ENCODE data around the gene RTL5.
A peak's percentile ranks its signal among the peaks of the same experiment; 100 is the strongest.

The RTL5 gene

GRCh38 chrX:72129661-72130060, 2.1 kb downstream of the RTL5 start:
- DNase-seq = no peak

DNA sequence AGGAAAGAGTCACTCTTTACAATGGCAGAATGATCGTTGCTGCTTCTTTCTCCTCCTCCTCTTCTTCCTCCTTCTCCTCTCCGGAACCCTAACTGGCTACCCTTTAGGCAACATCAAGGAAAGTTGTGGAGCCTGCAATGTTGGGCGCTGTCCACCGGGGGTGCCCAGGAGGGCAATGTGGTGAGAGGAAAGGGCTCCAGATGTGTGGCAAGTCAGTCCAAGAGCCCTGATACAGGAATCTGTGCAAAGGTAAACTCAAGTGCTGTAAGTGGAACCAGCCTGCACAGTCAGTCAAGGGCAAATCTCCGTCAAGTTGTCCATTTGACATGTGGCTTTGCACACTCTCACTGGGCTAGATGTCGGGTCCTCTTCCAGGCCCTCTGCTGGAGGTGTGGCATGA, 2.8 kb downstream of the RTL5 start:
- peak; percentile 13 to 23 (median 22) for DNase-seq

DNA sequence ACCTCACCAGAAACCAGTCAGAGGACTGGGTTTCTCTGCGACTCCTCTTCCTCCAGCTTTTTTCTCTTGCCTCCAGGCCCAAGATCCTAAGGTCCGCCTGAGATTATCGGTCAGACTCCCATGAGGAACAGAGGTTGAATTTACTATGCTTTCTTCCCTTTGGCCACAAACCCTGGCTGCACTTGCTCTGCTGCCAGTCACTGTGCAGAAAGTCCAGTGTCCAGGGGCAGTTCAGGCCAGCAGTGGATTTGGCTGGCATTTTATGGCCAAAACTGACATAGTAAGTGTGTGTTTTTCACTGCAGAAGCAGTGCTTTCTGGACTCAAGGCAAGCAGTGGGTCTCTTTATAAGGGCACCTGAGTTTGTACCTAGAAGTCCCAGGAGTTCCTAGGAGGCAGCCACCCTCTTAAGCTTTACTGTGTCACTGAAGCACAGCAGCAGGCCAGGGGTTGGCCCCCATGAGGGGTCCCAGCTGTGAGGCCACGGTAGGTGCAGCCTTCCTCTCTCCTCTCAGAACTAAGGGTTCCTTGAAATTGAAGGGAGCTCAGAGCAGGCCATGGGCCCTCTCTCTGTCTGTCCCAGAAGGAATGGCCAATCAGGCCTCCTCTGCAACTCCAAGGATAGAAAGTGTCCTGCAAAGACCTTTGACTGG, 3.4 kb downstream of the RTL5 start:
- DNase-seq = no peak

- DNase-seq = no peak
Measured at GRCh38 chrX:72127332-72127731, 4.4 kb downstream of the RTL5 start.

- DNase-seq = peak; percentile 72 to 86 (median 79)
Measured at GRCh38 chrX:72126539-72127140, 5.1 kb downstream of the RTL5 start.

DNA sequence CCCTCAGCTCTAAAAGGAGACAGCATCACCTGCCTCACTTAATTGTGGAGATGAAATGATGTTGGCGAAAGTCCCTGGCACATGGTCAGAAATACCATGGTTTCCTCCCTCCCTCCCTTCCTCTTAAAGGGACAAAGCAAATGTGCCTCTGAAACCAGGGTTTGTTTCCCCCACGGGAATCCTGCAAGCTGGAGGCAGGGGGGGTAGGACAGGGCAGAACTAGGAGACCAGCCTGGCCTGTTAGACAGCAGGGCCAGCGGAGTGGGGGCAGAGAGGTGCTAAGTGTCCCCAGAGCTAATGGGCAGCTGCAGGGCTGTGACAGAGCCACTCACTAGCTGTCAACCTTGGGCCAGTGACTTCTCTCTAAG, 5.7 kb downstream of the RTL5 start:
- no peak for DNase-seq

DNA sequence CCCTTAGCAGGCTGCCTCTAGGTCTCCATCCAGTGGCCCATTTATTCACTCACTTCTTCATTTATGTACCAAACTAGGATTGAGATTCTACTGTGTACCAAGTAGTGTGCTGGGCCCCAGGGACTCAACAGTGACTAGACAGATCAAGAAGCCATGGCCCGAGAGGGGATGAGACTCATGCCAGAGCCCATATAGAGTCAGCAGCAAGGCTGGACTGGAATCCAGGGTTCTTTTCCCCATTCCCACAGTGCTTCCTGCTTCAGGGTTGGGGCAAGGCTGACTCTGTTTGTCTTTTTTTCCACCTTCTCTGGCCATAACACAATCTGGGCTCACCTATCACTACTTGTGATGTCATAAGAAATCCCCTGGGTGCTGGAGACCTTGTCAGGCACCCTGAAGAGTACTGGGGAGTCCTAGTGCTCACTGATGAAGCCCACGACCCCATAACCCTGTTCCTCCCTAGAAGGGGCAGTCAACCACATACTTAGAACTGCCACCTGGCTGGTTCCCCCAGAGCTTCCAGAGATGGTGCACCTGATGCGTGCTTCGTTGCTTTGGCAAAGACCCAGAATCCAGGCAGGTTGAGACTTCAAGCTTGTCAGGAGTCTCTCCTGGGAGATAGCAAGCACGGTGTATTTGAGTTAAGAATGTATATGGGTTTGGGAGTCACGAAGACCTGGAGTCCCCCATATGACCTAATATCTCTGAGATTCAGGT, 6.2 kb downstream of the RTL5 start:
- DNase-seq = no peak

DNA sequence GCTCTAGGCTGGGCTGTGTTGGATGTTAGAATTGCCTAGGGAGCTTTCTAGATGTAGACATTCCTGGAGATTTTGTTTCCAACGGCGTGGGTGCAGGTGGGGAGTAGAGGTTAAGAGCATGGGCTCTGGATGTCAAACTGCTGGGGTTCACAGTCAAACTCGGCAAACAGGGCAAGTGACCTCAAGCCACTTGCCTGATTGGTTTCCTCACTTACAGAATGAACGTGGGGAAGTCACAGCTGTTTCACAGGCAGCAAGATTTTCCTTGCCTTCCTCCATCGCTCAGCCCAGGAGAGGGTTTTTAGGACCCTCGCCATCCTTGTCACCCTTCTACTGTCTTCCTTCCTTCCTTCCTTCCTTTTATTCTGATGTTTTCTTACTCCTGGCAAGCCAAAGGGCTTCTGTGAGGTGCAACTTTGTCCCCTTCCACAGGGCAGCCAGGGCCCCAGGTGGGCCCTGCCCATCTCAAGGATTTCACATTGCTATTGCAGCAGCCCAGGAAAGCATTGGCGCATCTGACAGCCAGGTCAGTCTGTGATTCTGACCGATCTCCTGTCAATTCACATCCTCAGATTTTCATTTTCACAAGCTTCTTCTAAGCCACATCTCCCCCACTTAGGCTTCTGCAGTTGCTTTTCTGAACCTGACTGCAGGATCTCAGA, 7.0 kb downstream of the RTL5 start:
- DNase-seq = no peak

GRCh38 chrX:72123471-72124185, 8.1 kb downstream of the RTL5 start:
- DNase-seq = peak in 1 of 3 experiments; percentile 31

DNA sequence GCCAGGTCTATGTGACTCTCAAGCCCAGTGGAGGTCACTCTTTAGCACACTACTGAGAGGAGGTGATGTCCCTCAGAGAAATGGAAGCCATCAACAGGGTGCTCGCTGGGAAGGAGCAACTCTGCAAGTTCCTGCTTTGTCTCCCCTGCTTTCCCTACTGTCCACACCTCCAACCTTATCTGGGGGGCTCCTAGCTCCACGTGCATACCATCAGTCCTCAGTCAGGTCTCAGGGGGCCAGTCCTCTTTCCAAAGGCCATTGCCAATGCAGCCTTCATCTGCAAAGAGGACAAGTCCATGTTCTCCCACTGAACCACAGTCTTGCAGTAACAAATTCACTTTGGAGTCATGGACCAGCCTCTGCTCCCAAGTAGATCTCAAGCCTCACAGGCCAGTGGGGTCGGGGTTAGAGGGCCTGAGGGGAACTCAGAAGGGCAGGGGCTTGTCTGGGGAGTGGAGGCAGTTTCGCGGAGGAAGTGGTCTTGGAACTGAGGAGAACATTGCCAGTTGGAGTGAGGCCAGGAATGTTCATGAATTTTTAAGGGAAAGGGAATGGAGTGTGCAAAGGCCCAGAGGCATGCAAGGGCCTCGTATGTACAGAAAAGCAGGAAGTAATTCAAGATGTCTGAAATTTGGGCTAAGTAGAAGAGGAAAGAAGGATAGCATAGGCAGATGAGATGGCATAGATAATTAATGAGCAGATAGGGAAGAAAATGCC, 8.9 kb downstream of the RTL5 start:
- no peak for DNase-seq

DNA sequence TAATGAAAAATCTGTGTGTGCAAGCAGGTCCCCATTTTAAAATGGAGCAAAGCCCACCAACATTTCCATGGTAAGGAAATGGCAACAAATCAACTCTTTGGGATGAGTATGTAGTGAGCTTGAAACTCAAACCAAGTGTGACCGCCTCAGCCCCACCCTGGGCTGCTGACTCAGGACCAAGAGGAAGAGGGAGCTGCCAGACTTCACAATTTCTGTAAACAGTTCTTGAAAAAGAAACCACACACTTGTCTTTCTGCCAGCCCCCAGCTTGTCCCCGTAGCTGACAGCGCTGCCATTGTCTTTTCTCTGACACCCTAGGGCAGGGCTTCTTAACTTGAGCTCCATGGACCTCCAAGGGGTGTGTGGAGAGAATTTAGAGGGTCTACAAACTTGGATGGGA, 10.3 kb downstream of the RTL5 start:
- DNase-seq = peak in 1 of 3 experiments; percentile 4

GRCh38 chrX:72120837-72121236, 10.9 kb downstream of the RTL5 start:
- DNase-seq = no peak

- DNase-seq = no peak
Measured at GRCh38 chrX:72117636-72118210, 14.0 kb downstream of the RTL5 start.

- no peak for DNase-seq
Measured at GRCh38 chrX:72115380-72115779, 16.3 kb downstream of the RTL5 start.

DNA sequence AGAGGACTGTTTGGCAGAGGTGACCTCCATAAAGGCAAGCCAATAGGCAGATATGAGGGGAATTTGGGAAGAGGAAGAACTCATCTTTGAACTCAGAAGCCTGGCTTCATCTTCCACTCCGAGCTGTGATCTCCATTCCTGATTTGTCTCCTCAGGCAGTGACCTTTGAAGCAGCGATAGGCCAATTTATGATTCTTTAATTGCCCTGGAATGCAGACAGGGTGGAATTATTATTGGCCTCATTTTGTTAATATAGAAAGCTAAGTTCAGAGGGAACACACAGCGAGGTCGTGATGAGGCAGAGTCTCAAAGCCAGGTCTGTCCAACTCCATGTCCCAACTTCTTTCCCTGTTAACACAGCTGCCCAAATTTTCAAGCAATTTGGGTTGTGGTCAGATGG, 16.9 kb downstream of the RTL5 start:
- no peak for DNase-seq

DNA sequence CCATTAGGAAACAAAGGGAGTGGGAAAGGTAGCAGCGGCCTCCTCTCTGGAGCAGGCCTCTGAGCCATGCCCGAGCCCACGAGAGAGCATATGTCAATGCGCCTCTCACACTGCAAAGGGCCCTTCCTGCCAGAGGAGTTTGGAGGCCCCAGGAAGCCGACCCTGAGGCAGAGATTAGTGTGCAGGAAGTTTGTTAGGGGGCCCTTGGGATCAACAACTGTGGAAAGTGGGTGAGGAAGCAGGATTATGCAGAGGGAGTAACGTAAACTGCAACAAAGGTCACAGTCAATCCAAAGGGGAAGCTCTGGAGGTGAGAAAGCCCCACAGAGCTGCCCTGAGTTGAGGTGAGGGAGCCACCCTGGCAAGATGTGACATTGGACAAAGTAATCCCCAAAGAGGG, 17.4 kb downstream of the RTL5 start:
- no peak for DNase-seq

- no peak for DNase-seq
Measured at GRCh38 chrX:72113461-72113860, 18.3 kb downstream of the RTL5 start.

DNA sequence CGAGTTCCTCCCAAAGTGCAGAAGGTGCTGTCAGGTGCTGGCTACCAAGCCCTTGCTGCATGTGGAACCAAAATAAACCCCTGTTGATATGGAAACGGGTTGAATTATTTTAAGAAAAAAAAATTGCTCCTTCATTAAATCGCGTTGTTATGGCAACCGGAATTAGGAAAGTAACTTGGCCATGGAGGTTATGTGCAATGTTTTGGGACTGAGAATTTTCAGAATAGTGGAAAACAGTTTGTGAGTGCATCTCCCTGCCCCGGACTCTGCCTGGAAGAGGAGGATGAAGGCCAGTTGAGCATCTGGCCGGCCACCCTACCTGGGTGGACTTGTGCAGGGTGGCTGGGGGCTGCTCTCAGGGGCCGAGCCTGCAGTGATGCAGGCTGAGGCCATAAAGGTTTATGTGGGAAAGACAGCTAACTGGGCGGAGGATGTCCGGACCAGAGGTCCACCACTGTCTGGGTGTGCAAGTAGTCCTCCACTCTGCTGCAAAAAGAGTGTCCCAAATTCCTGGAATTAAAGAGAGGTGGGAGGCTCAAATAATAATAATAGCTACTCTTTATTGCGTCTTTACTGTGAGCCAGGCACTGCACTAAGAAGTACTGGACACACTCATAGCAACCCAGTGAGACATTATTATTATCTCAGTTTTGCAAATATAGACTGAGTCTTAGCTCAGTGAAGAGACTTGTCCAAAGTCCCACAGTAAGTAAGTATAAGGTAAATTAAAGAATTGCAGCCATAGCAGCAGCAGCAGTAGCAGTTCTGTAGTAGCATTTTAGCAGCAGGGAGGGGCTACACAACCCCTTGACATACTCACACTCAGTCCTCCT, 20.6 kb downstream of the RTL5 start:
- DNase-seq = no peak

DNA sequence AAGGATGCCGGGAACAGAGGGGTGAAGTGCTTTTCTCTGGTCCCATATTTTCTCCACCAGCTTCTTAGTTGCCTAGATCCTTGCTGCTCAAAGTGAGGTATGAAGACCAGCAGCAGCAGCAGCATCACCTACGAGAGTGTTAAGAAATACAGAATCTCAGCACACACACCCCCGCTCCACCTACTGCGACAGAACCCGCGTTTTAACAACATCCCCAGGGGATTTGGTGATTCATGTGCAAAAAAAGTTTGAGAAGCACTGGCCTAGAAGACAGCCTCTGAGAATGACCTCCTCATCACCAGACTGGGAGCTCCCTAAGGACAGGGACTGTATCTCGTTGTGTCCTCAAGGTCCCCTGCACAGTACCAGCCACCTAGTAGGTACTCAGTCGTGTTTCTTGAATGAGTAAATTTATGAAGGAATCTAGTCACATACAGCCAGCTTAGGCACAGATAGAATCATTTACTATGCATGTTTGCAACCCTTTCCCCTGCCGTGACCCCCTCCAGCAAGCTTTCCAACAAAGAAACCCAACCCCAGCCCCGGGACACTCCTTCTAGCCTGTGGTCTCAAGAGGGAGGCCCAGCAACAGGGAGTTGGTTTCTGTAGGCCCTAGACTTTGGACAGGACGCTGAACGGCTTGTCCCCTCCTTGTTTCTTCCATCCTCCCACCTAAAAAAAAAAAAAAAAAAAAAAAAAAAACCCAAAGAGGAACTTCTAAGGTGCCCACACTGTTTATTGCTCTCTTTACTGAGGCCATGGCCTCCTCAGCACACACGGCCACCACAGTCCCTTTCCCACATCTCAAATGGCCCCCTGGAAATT, 21.5 kb downstream of the RTL5 start:
- DNase-seq = no peak

DNA sequence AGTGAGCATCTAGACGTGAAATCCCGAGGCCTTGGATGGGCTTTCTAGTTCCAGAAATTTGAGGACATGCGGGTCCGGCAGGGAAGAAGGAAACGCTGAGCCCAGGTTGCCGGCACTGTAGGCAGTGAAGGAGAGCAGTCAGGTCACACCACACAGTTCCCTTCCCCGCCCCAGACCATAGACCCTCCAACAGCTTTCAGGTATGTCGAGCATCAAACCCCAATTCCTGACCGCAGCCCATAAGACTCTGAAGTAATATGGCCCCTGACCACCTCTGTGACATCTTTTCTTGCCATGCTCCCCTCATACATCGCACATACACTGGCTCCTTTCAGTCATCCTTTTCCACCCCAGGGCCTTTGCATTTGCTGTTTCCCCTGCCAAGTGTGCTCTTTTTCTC, 23.0 kb downstream of the RTL5 start:
- DNase-seq = no peak
